GM23248 (cell line): ENCODE measurements around the gene PIGM.

Experiments
- EZH2 ChIP-seq: fragments of 200-600 bp; sonication (generic); IDR thresholded peaks from 2 replicates; pipeline ENCODE4 v1.6.1; 2018; ENCODE audit warnings: antibody characterized with exemption, mild to moderate bottlenecking; ENCODE audit not compliant: insufficient read depth, poor library complexity, severe bottlenecking
- EZH2phosphoT487 ChIP-seq: fragments of 200-600 bp; sonication (generic); IDR thresholded peaks from 2 replicates; pipeline ENCODE4 v1.6.1; 2018; ENCODE audit warnings: antibody characterized with exemption, moderate library complexity, mild to moderate bottlenecking, low read depth; ENCODE audit not compliant: insufficient read depth

- TF ChIP-seq EZH2: no peak
- no peak for TF ChIP-seq EZH2phosphoT487
Measured at GRCh38 chr1:160078512-160079195, 46.9 kb upstream of the PIGM start.
